Islet precursor cell (in vitro differentiated cells): Measurements from ENCODE around the gene MYL6.
"Not testable (repeated sequence)": the region's sequence is repeated elsewhere in the genome, so short reads cannot be mapped to it uniquely, and the experiment has no call there.

Experiments
- DNase-seq: peaks from one replicate; pipeline ENCODE4 v3.0.0-alpha.2; 2018

MYL6 gene

GRCh38 chr12:56158029-56158925 lies at the start of gene MYL6:
Gene MYL6 (plus strand): TSS chr12:56158359. CDS start chr12:56158402, 43 bp downstream.
- DNase-seq = peak; percentile 99

- no peak for DNase-seq
These were observed 47.6 kb upstream of the MYL6 start for GRCh38 chr12:56110571-56110970.

GRCh38 chr12:56114084-56114483 lies 44.1 kb upstream of the MYL6 start:
- no peak for DNase-seq

GRCh38 chr12:56115329-56115728 lies 42.8 kb upstream of the MYL6 start:
- DNase-seq = peak; percentile 79

- peak; percentile 97 for DNase-seq
These were observed 41.7 kb upstream of the MYL6 start, which contains the start of gene RPL41 for GRCh38 chr12:56116267-56117081. Gene RPL41 (plus strand): TSS chr12:56116633.

GRCh38 chr12:56117082-56117706 lies 41.0 kb upstream of the MYL6 start:
- DNase-seq = not testable (repeated sequence)

GRCh38 chr12:56117778-56118687 lies 40.1 kb upstream of the MYL6 start, which contains the start of gene ZC3H10:
Gene ZC3H10 (plus strand): TSS chr12:56118266. CDS start chr12:56120563, 2,297 bp downstream.
- DNase-seq = peak; percentile 100

- DNase-seq = no peak
These were observed 39.3 kb upstream of the MYL6 start for GRCh38 chr12:56118688-56119357.

GRCh38 chr12:56119361-56119796 lies 38.8 kb upstream of the MYL6 start:
- DNase-seq = peak; percentile 96

GRCh38 chr12:56120158-56120846 lies 37.9 kb upstream of the MYL6 start:
- peak; percentile 77 for DNase-seq

- DNase-seq = no peak
These were observed 36.8 kb upstream of the MYL6 start for GRCh38 chr12:56121204-56121870.

- DNase-seq = no peak
These were observed 35.5 kb upstream of the MYL6 start for GRCh38 chr12:56122637-56123036.

GRCh38 chr12:56124133-56124532 lies 34.0 kb upstream of the MYL6 start:
- DNase-seq = no peak

- DNase-seq = no peak
These were observed 31.4 kb upstream of the MYL6 start for GRCh38 chr12:56126732-56127239.

GRCh38 chr12:56127485-56127887 lies 30.7 kb upstream of the MYL6 start:
- DNase-seq = no peak

GRCh38 chr12:56127888-56128669 lies 30.1 kb upstream of the MYL6 start, which contains the start of gene ESYT1:
Gene ESYT1 (plus strand): TSS chr12:56128267. CDS start chr12:56128320, 53 bp downstream.
- DNase-seq = peak; percentile 100

- no peak for DNase-seq
These were observed 29.4 kb upstream of the MYL6 start for GRCh38 chr12:56128670-56129205.

- DNase-seq = peak; percentile 92
These were observed 28.8 kb upstream of the MYL6 start for GRCh38 chr12:56129206-56129941.
